ENCODE measurements around the gene GFOD1.

GRCh38 chr6:13407709-13408695 lies 79.4 kb downstream of the GFOD1 start:
- no peak for TF ChIP-seq ZNF8 (CRISPR knock-in tag; IDR thresholded peaks at IDR 0.05)
- no peak for TF ChIP-seq ZNF565 (CRISPR knock-in tag; conservative IDR thresholded peaks at IDR 0.05; ENCODE audit: low read depth)

Data from SK-N-SH treated with all-trans-retinoic acid at 6 μM for 48 hours (cell line).